Gastroesophageal sphincter (tissue), 3 donors: Measurements from ENCODE around the gene EXOC3L1.

Experiments
- CTCF ChIP-seq, 4 experiments: fragments of 200-600 bp in 2 of 4; fragments of 450-650 bp in 2 of 4; sonication (generic) in 1 of 4; IDR thresholded peaks; one replicate each; pipeline ENCODE4 v1.5.1; 2017 to 2019; ENCODE audit warnings: antibody characterized with exemption in 4 of 4, mild to moderate bottlenecking in 2 of 4, moderate library complexity in 2 of 4
- EP300 ChIP-seq: sonication (generic); formaldehyde crosslinking; IDR thresholded peaks from one replicate; pipeline ENCODE4 v1.6.1; 2017; ENCODE audit warnings: antibody characterized with exemption, mild to moderate bottlenecking
- POLR2A ChIP-seq, 2 donors: fragments of 450-650 bp; IDR thresholded peaks; one replicate each; pipeline ENCODE4 v1.6.1; 2017; ENCODE audit warnings: antibody characterized with exemption in 2 of 2, mild to moderate bottlenecking in 2 of 2, moderate library complexity in 1 of 2
- POLR2AphosphoS5 ChIP-seq: sonication (generic); formaldehyde crosslinking; IDR thresholded peaks from one replicate; pipeline ENCODE4 v1.6.1; 2017; ENCODE audit warnings: antibody characterized with exemption

GRCh38 chr16:67170949-67171649 lies 18.8 kb downstream of the EXOC3L1 start:
- TF ChIP-seq POLR2A (IDR thresholded peaks at IDR 0.05) (no peak), CTCF (IDR thresholded peaks at IDR 0.05) (no peak), EP300 (no peak), POLR2AphosphoS5 (peak; percentile 30)
